Activated CD4-positive, CD25-positive, alpha-beta regulatory T cell (primary cell): Measurements from ENCODE around the gene PNPLA2.

ENCODE experiments used
- DNase-seq, 4 experiments: peaks; one replicate each; lab custom pipeline; 2025; lab: John Stamatoyannopoulos, UW

The PNPLA2 gene

DNA sequence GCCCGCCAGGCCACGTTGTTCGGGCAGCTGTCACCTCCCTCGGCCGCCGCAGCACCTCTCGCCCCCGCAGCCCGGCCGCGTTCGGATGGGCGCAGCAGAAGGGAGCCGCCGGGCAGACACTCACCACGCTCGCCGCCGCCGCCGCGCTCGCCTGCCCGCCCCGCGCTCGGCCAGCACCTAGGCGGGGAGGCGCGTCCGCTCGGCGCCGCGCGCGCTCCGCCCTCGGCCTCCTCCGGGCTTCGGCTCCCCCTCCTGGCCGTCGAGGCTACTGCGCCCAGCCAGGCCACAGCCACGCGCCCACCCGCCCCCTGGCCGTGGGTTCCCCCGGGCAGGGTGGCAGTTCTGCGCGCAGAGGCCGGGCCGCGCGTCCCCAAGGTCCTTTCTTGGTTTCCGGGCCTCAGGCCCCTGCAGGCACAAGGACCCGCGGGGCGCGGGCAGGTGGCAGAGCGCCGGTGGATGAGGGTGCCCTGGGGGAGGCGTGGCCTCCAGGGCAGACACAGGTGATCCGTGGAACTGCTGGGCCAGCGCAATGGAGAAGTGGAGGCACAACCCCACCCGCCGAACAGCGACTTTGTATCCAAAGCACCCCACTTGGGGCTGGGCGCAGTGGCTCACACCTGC is 20.5 kb upstream of the PNPLA2 start, which contains the start of gene SLC25A22:
Gene SLC25A22, minus strand, starts transcription at position 189 of the 621 bp plus-strand sequence. CDS start 3,275 bp downstream, outside the sequence.
- DNase-seq, result peak; percentile 65 to 76 (median 74)

DNA sequence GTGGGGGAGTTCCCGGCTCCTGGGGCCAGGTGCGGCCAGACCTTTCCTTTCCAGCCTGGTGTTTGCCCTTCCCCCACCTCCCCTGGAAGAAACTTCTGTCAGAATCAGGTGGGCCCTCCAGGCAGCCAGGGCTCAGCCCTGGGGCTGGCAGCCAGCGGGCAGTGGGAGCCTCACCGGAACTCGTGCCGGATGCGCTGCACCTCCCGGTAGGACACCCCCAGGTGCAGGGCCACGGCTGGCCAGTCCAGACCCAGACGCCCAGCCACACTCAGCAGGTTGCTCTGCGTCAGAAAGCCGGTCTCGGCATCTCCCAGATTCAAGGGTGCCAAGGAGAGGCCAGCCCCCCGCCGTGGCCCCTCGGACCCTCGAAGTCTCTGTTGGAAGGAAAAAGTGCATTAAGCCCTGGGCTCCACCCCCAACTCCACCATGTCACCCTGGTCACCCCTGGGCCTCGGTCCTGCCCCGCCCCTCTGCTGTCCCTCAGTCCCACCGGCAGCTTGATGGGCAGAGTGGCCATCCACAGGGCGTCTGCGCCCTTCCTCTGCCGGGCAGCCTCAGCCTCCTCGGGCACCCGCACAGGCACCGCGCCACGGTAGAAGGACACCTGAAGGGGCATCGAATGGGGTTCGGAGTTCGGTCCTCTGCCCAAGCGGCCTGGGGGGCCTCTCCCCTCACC is 18.9 kb upstream of the PNPLA2 start:
- DNase-seq, result no peak

DNA sequence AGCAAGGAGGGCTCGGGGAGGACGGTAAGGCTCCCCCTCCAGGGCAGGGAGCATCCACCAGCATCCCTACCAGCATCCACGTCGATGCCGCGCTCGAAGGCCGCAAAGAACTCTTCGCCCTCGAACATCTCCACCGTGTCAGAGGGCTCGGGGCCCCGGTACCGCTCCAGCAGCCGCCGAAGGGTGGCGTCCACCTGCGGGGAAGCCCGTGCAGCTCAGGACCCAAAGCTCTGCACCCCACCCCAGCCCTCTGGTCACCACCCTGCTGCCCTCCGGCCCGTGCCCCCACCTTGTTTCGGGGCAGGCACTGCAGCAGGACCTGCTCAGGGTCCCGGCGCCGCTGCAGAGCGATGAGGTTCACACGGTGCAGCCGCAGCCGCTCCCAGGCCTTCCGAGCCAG is 18.2 kb upstream of the PNPLA2 start:
- DNase-seq, result no peak

DNA sequence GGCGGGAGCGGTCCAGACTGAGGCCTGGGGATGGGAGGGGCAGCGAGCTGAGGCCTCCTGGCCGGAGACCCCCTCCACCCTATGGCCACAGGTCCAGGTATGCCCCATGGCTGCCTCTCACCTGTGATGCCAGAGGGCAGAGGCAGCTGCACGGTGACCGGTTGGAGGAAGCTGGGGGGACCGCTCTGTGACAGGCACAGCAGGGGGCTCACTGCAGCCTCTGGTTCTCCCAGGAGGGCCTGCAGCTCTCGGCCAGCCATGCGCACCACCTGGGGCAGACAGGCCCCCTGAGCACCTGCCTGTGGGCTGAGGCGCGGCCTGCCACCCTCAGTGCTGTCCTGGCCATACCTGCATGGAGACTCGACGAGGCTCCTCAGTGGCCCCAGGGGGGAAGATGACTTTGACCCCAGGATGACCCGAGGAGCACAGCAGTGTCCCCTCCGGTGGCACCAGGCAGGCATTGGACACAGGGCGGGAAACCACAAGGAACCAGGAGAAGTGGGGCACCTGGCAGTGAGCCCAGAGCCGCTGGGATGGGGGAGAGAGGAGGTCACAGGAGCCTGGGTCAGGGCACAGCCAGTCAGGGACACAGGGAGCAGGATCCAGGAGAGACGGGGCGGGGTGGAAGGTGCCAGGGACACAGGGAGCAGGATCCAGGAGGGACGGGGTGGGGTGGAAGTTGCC is 17.5 kb upstream of the PNPLA2 start:
- DNase-seq, result no peak

DNA sequence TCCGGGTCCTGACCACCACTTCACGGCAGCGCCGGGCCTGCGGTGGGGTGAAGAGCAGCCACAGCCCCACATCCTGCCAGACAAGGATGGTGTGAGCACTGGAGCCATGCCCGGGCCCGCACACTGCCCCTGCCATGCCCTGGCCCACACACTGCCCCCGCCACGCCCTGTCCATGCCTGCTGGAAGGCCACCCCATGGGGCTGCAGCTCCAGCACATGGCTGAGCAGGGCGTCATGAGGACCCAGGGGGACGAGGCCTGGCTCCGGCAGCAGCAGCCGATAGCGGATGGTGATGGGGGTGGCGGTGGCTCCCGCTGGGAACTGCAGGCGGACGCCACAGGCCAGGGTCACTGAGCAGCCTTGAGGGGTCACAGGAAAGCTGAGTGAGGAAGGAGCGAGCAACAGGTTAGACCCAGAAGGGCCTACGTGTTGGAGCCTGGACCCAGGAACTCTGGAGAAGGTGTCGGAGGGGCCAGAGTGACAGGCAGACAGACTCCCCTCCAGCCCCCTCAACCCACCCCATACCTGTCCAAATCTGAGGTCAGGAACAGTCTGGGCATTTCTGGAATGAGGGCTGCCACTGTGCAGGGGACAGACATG is 16.6 kb upstream of the PNPLA2 start:
- DNase-seq, result no peak

DNA sequence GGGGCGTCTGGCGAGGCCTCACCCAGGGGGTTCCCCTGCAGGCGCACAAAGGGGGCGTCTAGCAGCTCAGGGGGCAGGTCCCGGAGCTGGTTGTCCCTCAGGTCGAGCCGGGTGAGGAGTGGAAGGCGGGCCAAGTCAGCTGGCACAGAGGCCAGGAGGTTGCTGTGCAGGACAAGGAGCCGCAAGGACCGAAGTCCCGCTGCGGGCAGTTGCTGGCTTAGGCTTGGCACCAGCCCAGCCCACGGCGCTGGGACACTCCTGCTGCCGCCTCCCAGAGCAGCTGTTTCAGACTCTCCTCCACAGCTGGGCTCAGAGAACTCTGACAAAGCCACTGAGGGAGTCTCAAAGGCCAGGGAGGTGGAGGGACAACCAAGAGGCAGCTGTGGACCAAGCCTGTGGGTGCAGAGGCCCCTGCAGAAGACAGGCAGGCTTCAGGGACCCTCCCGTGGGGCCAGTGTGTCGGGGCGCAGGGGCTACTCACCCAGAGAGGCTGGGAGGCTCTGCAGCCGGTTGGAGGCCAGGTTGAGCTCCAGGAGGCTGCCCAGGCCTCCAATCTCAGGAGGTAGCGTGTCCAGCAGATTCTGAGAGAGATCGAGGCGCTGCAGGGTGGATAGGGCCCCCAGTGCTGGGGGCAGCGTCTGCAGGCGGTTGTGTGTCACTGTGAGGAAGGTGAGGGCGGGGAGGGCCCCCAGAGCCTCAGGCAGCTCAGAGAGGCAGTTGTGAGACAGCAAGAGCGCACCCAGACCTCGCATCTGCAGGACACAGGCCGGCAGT is 15.8 kb upstream of the PNPLA2 start:
- no peak for DNase-seq

DNA sequence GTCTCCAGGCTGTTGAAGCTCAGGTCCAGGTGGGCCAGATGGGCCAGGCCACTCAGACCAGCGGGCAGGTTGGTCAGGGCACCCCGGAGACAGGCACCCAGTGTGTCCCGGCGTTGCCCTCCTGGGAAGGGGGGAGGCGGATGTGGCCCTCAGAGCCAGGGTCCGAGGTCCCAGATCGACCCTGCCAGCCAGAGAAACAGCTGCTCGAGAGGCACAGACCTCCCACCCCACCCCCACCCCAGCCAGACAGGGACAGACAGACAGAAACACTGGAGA is 15.3 kb upstream of the PNPLA2 start:
- DNase-seq, result no peak

DNA sequence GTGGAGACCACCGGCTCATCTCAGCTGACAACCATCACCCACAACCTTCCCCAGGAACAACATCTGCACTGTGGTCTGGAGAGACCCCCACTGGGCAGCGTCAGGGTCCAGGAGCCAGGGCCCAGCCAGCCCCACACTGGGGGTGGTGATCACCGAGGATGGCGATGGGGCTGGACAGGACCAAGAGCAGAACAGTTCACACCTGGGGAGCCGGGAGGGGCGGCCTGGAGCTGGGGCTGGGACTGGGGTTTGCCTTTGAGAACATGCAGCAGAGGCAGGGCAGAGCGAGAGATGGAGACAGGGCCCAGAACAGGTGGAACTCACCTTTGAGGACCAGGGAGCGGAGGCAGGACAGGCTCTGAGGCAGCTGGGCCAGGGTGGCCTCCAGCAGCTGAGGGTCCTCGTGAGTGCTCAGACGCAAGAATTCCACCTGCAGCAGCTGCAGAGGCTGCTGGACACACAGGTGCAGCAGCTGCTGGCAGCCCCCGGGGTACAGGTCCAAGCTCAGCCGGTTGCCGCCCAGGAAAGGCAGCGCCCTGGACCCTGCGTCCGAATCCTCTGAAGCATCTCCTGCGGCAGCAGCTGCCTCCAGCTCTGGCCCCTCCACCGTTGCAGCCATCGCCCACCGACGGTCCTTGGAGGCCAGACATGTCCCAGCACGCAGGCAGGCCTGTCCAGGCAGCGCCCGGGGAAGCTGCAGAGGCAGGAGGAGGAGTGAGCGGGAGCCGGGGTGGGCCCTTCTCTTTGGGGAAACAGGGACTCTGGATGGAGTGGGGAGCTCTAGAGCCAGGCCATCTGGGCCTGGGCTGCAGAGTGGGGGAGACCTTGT is 14.7 kb upstream of the PNPLA2 start:
- DNase-seq, result no peak

DNA sequence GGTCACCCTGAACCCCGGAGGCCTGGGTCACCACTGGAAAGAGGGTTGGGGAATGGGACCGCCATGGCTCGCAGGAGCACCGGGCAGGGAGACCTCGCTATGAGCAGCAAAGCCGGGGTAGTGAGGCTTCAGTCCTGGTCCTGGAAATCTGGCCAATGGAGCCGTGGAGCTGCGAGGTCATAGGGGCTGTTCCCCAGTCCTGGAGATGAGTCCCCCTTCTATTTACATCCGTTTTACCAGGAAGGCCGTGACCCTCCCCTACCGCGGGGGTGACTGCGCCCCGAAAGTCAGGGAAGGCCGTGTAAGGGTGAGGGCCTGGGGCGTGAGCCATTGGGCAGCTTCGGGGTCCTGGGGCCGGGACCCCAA is 14.1 kb upstream of the PNPLA2 start:
- DNase-seq, result no peak

DNA sequence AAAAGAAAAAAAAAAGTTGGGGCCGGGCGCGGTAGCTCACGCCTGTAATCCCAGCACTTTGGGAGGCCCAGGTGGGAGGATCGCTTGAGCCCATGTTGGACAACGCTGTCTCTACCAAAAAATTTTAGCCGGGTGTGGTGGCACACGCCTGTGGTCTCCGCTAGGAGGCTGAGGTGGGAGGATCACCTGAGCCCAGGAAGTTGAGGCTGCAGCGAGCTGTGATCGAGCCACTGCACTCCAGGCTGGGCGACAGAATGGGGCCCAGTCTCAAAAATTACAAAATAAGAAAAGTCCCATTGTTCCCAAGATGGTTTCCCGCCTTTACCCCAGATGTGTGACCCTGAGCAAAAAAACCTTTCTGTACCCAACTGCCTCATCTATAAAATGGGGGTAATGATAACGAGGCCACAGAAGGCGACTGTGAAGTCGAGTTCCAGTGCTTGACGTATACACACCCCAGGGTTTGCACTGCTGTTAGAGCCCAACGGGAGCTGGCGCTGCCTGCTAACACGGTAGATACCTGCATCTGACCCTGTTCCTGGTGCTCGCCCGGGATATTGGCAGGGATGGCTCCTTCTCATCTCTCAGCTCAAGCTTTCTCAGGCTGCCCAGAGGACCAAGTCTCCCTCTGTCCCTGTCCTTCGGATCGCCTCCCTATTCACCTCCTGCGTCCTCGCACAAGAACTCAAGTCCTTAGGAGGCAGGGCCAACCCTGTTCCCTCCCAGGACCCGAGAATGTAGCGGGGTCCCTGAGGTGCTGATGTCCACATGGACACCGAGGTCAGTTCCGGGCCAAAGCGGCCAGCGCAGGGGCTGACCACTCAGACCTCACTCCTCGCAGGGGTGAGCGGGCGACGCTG is 10.1 kb upstream of the PNPLA2 start:
- no peak for DNase-seq

DNA sequence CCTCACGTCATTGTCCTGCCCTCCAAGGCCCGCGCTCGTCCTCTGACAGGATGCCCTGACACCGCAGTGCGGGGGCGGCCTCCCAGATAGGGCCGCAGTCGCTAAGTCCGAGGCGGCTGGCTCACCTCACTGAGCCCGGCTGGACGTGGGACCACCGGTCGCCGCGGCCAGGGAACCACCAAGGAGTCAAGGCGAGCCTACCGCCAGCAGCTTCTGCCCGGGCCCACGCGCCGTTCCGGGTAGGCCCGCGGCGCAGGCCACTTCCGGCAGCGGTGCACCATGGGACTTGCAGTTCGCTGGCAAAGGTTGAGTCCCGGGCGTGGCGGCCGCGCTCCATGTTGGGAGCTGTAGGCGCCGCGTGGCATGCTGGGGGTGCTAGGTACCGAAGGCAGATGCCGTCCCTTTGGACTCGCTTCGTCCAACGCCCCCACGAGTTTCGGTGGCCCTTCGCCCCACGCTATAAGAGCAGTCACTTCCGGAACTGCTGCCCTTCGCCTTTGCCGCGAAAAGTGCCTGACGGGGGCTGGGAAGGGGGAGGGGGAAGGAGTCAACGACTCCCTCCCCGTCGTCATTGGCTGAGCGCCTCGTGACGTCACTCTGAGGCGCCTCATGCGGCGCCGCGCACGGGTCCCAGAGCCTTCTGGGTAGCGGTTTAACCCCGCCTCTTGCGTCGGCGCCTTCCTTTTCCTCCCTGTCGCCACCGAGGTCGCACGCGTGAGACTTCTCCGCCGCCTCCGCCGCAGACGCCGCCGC is 9.3 kb upstream of the PNPLA2 start, which contains the start of gene RPLP2:
Gene RPLP2, plus strand, starts transcription at position 681 of the 753 bp plus-strand sequence. CDS start 268 bp downstream, outside the sequence.
- DNase-seq, result peak; percentile 95 to 98 (median 96)

DNA sequence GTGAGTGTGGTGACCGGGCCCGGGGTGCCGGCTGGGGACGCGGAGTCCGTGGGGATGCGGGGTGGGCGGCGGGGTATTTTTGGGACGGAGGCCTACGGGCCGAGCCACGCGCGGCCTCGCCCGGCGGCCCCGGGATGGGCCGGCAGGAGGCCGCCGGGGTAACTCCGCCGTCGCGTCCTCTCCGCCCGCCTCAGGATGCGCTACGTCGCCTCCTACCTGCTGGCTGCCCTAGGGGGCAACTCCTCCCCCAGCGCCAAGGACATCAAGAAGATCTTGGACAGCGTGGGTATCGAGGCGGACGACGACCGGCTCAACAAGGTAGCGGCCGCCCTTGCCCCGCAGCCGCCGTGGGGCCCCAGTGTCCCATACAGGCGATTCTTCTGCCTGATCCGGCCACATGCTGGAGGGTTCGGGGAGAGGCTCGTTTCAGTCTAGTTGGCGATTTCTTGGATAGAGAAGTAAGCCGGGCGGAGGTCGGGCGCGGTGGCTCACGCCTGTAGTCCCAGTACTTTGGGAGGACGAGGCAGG is 8.6 kb upstream of the PNPLA2 start:
- DNase-seq, result no peak

DNA sequence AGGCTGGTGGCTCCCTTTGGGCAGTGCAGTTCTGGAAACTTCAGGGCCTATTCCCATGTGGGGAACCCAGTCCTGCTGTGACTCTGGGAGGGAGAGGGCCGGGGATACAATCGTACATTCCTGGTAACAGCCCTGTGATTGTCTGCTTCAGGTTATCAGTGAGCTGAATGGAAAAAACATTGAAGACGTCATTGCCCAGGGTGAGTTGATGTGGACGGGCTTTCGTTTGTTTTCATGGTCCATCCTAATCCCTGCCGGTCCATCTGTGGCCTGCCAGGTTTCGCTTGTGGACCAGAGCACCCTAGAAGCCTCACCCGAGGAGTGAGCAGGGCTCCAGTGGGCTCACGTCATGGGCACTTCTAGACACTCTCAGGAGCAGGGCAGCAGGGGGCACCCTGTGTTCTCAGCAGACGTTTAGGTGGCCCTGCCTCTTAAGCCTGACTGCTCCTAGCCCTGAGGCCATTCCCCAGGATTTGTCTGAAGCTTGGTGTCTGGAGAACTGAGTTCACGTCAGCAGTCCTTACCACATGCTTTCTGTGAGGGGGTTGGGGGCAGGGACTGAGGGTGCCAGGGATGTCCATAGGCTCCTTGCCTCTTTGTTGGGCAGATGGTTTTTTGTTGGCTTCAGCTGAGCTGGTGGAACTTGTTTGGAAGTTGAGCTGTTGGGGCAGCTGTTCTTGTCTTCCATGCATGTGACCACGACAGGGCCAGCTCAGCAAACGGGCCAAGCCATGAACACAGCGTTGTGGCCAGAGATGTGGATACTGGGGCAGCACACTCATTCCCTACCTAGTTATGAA is 7.1 kb upstream of the PNPLA2 start:
- DNase-seq, result no peak

DNA sequence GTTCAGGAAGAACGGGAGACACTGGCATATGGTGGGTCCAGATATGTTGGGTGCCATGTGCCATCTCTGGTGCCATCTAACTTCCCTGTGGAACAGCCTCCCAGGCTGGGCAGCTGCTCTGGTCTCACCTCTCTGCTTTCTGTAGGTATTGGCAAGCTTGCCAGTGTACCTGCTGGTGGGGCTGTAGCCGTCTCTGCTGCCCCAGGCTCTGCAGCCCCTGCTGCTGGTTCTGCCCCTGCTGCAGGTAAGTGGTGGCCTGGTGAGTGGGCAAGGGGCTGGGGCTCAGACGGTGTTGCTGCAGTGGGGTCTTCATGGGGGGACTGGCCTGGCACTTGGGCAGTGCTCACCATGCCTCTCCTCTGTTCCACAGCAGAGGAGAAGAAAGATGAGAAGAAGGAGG is 6.3 kb upstream of the PNPLA2 start:
- DNase-seq, result no peak

DNA sequence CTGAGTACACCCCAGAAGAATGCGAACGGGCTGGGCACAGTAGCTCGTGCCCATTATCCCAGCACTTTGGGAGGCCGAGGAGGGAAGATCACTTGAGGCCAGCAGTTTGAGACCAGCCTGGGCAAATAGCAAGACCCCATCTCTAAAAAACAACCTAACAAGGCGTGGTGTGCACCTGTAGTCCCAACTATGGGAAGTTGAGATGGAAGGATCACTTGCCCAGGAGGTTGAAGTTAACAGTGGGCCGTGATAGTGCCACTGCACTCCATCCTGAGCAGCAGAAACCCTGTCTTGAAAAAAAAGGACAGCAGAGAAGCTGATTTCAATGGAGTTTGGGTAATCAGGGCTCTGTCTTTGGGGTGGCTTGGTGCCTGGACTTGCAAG is 5.7 kb upstream of the PNPLA2 start:
- no peak for DNase-seq

DNA sequence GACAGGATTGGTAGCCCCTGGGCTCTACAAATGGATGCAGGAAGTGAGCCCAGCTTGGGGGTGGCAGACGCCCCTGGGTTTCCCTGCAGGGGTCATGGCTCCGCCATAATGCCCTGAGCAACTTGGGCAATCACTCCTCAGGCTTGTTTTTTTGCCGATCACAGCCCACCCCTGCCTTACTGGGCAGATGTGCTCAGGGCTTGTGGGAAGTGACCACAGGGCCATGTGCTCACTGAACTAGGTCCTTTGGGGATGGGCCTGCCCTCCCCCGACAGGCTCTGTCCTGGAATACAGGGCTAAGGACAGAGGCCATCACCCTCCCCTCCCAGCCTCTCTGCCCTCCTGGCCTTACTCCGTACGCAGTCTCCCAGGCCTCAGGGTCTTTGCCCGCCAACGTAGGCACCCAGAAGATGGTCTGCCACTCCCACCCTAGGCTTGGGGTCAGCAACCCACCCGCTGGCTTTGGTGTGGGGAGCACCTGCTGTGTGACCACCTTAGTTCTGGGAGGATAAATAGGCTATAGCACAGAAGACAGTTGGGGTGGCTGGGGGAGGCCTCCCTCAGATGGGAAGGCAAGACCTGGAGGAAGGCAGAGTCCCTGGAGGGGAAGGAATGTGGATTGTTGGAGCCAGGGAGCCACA is 5.1 kb upstream of the PNPLA2 start:
- DNase-seq, result no peak

DNA sequence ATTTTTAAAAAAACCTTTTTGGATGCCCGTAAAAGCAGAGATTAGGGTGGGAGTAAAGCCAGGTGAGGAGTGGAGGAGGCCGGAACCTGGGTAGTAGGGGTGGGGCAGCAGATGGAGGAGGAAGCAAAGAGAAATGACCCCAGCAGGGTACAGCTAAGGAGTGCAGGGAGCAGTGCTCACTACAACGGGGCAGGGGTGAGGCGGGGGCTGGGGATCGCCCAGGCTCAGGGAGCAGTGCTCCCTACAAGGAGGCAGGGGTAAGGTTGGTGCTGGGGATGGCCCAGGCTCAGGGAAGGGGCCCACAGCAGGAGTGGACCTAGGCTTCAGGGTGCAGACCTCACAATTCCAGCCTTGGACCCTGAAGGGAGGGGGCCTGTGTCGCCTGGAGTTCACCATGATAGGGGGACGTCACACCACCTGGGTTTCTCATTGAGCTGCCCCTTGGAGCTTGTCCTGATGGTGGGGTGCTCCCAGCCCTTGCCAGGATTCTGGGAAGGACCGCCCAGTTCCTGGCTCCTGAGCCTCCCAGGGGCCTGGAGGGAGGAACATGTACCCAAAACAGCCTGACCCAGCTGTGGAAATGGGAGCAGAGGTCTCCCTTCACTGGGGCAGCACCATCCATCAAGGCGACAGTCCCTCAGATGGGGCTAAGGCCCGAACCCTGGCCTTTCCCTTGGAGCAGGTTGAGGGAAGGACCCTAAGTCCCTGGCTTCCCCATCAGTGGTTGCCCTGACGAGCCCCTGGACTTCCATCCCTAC is 2.9 kb upstream of the PNPLA2 start:
- DNase-seq, result no peak
